LNCaP clone FGC (cell line): Measurements from ENCODE around the gene BIRC5.

ENCODE experiments used
- DNase-seq: peaks from one replicate; pipeline ENCODE4 v3.0.0-alpha.2; 2011; ENCODE audit warnings: low read depth
- H3K4me3 ChIP-seq: 2 replicates; pipeline ENCODE4 v1.5.1; 2011; ENCODE audit warnings: mild to moderate bottlenecking, low read depth, low read length, control low read depth
- CTCF ChIP-seq: IDR thresholded peaks from 2 replicates; pipeline ENCODE4 v1.5.1; 2012; ENCODE audit warnings: mild to moderate bottlenecking; ENCODE audit not compliant: control insufficient read depth, insufficient read depth; ENCODE audit errors: extremely low read depth

Gene BIRC5

GRCh38 chr17:78200451-78200850 lies 13.6 kb upstream of the BIRC5 start:
- TF ChIP-seq CTCF: no peak
- no peak for DNase-seq
- no peak overlapping the region for H3K4me3 ChIP-seq

DNA sequence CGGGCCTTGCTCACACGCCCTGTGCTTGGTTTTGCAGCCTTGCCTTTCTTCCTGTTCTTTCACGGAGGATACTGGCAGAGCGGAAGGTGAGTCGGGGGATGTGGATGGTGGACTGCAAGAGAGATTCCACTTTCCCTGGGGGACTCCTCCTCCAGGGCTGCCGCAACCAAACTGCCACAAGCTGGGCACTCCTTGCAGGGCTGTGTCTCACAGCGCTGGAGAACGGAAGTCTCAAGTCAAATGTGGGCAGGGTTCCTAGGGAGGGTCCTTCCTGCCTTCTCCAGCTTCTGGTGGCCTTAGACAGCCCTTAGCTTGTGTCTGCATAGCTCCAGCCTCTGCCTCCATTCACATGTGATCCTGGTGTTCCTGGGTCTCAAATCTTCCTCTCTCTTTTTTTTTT lies 11.4 kb upstream of the BIRC5 start:
- no peak overlapping the region for H3K4me3 ChIP-seq
- TF ChIP-seq CTCF: no peak
- DNase-seq: no peak

DNA sequence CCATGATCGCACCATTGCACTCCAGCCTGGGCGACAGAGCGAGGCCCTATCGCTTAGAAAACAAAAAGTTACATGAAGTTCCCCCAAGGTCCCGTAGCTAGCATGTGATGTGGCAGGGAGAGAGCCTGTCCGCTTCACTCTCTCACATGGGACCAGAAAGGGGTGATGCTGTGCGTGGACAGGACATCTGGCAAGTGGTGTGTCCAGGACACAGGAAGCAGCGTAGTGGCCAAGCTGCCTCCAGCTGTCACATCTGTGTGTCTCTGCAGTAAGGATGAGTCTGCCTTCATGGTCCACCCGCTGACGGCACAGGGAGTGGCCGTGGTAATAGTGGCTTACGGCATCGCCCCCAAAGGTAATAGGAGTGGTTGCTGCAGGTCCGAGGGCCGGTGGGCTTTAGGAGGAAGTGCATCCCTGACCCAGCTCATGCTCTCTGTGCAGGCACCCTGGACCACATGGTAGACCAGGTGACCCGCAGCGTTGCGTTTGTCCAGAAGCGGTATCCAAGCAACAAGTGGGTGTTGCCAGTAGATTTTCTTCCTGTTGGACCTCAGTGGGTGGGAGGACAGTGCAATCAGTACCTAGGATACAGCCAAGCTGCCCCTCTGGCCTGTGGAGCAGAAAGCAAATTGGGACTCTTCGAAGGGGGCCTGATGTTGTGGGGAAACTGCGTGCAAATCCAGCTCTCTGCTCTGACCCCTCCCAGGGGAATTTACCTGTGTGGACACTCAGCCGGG lies 9.5 kb upstream of the BIRC5 start:
- no peak overlapping the region for H3K4me3 ChIP-seq
- DNase-seq: no peak
- TF ChIP-seq CTCF: no peak

DNA sequence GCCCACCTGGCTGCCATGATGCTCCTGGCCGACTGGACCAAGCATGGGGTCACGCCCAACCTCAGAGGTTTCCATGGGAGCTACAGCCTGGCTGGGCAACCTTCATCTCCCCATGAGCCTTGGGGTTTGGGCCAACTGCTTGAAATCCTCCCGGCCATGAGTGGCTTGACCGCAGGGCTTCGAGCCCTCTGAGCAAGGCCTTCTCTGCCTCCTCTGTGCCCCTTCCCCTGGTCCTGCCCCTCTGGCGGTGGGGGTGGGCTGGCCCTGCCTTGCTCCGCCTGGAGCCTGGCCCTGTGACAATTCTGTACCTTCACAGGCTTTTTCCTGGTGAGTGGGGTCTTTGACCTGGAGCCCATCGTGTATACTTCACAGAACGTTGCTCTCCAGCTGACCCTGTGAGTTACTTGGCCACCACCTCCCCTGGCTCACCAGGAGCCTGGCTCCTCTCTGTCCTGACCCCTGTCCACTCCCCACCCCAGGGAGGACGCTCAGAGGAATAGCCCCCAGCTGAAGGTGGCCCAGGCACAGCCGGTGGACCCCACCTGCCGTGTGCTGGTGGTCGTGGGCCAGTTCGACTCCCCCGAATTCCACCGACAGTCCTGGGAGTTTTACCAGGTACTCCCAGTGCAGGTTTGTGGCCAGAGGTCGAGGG lies 8.8 kb upstream of the BIRC5 start:
- no peak overlapping the region for H3K4me3 ChIP-seq
- TF ChIP-seq CTCF: no peak
- no peak for DNase-seq

GRCh38 chr17:78206298-78206697 lies 7.8 kb upstream of the BIRC5 start:
- no peak overlapping the region for H3K4me3 ChIP-seq
- no peak for TF ChIP-seq CTCF
- DNase-seq: no peak

- no peak for TF ChIP-seq CTCF
- no peak for DNase-seq
Measured at GRCh38 chr17:78208486-78208885, 5.6 kb upstream of the BIRC5 start.

GRCh38 chr17:78210111-78210510 lies 3.9 kb upstream of the BIRC5 start:
- no peak for TF ChIP-seq CTCF

More at GRCh38 chr17:78208486-78208885, 5.6 kb upstream of the BIRC5 start:
- no peak overlapping the region for H3K4me3 ChIP-seq

More at GRCh38 chr17:78210111-78210510, 3.9 kb upstream of the BIRC5 start:
- DNase-seq: no peak
- H3K4me3 ChIP-seq: no peak overlapping the region
